NCI-H345 treated with DMSO at 0.1 percent for 48 hours (cell line): ENCODE data around the gene CEP131.

Experiments used
- DNase-seq: peaks from one replicate; lab custom pipeline; 2025; ENCODE audit not compliant: unreplicated experiment; lab: John Stamatoyannopoulos, UW

CEP131 gene

DNA sequence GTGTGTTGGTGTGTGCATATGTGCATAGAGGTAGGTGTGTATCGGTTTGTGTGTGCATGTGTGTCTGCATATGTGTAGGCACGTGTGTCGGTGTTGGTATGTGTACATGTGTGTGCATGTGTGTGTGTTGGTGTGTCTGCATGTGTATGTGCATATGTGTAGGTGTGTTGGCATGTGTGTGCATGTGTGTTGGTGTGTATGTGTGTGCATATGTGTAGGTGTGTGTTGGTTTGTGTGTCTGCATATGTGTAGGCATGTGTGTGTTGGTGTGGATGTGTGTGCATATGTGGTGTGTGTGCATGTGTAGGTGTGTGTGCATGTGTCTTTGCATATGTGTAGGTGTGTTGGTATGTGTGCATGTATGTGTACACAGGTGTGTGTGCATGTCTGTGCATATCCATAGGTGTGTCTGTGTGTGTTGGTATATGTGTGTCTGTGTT lies 52.9 kb downstream of the CEP131 start:
- no peak for DNase-seq

DNA sequence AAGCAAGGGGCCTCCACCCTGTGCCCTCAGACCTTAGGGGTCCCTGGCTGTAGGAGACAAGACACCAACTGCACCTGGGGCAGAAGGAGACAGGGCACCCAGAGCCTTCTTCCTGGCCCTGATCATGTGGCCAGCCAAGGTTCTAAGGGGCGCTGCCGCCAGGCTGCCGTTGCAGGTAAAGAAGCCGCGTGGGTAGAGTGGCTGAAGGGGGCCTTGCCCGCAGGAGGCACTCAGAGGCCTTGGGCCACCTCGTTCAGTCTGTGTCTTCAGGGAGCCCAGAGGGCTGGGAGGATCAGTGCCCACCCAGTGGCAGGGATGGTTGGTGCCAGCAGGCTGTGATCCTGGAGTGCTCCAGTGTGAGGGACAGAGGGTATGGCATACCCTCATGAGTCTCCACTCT lies 55.1 kb downstream of the CEP131 start:
- DNase-seq, result no peak

DNA sequence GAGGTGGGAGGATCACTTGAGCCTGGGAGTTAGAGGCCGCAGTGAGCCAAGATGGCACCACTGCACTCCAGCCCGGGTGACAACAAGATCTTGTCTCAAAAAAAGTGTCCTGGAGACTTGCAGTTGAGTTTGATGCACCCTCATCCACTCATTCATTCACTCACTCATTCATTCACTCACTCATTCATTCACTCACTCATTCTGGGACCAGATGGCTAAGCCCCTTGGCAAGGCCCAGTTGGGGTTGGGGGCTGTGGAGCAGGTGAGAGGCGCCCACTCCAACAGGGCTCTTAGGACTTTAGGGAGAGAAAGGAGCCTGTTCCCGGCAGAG lies 55.6 kb downstream of the CEP131 start:
- no peak for DNase-seq

DNA sequence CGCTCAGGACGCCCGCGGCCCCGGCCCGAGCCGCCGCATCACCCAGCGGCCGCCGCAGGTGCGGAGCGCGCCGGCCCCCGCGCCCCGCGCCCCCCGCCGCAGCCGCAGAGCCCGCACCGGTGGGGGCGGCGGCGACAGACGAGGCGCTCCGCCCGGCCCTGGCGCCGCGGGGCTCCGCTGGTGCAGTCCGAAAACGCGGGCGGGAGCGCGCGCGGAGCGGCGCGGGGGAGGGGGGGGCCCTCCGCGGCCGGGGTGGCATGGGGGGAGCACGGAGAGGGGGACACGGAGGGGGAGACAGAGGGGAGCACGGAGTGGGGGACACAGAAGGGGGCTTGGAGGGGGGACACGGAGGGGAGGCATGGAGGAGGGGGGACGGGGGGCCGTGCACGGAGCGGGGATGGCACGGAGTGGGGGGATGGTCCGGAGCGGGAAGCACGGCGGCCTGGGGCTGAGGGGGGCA lies 56.7 kb downstream of the CEP131 start, which contains the start of gene AATK:
AATK (minus strand) TSS at position 189 of the 460 bp plus-strand sequence. CDS start 229 bp downstream, outside the sequence.
- DNase-seq, result no peak

DNA sequence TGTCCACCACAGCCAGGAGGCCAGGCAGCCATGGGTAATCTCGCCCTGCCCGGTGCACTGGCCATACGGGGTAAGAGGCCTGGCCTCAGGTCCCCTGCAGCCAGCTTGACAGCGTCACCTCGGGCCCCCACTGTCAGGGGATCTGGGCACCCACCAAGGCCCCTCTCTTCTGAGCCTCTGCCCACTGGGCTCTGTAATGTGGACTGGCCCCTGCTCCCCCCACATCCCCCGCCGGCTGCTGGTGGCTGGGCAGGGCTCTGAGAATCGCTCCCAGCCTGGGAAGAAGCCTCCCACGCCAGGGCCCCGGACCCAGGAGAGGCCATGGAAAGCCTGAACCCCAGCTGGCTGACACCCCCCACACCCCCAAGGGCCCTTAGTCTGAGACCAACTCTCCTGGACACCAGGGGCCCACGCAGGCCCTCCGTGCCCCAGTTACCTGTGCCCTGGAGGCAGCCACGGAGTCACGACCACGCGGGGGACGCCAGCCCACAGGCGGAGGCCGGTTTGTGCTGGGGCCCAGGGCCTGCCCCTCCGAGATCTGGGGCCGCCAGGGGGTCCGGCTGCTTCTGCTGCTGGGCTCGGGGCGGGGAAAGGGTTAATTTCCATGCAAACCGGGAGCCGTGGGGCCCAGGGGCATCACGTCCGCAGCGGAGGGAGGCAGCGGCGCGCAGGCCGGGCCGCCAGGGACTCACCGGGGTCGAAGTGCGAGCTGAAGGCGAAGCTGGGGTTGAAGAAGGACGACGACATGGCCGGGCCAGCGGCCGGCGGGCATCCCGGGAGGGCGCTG lies 57.3 kb downstream of the CEP131 start, which contains the start of gene PVALEF:
PVALEF (plus strand) TSS at position 262 of the 787 bp plus-strand sequence. CDS start 15,720 bp downstream, outside the sequence.
- no peak for DNase-seq

DNA sequence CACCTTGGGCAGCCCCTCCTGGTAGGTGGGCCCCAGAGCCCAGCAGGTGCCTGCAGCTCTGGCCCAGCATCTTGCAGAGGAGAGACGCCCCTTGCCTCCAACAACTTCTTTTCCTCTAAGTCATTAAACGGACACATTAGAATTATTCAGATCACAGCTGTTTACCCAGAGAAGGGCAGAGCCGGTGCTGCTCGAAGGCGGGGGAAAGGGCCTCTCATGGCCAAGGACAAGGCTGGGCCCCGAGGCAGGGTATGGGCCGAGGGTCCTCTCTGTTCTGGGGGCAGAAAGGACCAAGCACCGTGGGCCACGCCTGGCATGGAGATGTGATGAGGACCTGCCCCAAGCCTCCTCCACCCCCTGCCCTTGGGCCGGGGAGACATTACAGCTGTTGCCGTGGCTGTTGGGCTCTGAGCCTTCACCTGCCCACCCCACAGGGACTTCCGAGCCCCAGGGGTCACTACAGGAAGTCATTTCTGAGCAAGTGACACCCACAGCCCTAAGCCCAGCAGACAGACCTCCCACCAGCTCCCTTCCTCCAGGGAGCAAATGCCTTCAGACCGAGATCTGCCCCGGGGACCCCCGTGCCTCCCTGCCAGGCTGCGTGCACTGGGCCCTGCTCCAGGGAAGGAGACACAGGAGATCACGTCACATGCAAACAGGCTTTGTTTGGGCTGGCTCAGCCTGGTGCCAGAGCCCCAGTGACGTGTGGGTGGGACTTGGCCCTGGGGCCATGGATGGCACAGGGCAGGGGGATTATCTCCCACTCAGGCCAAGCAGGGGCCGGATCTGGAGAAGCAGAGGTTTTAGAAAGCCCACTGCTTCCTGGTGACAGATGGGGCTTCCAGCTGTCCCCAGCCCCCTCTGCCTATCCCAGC lies 58.2 kb downstream of the CEP131 start:
- DNase-seq, result no peak

DNA sequence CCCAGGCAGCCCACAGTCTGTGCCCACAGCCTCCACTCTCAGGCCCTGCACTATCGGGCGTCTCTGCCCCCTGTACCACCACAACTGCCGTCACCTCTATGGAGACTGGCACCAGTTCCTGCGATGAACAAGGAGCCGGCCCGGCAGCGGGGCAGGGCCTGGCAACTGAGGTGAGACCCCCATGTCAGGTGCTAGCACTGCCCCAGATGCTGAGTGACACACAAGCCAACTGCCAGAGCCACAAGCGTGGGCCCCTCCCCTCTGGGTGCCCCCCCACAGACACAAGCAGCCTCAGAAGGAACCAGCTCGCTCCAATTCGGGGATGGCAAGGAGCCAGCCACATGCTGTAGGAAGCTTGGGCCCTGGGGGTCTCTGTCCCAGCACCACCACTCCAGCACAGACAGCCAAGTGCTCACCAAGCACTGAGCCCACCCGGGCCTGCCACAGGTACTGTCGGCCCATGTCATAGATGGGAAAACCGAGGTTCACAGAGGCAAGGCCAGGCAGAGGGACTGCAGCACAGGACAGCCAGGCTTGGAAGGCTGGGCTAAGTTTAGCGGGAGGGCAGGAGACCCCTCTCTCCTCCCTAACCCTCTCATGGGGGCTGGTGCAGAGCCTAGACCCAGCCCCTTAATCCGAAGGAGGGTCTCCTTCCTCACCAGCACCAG lies 58.9 kb downstream of the CEP131 start:
- DNase-seq, result no peak

DNA sequence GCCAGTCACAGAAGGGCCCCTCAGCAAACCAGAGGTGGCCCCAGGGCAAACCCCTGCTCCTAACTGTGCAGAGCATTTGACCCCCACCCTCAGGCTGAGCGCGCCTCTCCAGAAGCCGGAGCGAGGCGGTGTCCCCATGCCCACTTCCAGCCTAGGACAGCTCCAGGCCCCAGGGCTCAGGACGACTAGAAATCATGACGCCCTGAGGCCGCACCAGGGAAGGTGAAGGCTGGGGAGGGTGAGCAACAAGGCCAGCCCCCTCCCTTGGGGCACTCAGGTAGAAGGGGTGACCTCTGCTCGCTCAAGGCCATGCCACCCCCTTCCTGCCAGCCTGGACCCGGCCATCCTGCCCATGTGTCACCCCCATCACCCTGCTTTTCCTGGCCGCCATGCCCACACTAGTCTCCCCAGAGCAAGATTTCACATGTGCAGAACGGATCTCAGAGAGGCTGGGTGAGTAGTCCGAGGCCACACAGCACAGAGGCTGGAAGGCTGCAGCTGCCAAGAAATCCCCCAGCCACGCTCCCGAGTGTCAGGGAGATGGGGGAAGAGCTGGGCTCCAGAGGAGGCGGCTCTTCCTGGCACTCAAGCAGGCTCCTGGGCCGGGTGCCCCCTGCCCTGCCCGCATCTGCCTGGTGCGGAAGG lies 59.6 kb downstream of the CEP131 start:
- DNase-seq, result no peak

DNA sequence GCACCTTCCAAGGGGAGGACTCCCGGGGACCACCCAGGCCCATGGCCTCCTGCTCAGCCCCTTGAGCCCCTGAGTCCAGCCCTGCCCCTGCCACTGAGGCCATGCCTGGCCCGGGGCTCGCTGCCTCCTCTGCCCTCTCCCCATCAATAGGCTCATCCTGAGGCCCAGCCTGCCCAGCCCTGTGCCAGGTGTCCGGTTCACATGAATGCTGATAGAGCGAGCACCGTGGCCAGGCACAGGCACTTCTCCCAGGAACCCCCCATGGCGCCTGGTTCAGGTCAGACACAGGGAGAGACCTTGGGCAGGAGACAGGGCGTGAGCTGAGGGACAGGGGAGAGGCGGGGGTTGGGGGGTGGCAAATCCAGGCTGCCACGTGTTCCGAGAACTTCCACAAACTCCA lies 60.3 kb downstream of the CEP131 start:
- no peak for DNase-seq

DNA sequence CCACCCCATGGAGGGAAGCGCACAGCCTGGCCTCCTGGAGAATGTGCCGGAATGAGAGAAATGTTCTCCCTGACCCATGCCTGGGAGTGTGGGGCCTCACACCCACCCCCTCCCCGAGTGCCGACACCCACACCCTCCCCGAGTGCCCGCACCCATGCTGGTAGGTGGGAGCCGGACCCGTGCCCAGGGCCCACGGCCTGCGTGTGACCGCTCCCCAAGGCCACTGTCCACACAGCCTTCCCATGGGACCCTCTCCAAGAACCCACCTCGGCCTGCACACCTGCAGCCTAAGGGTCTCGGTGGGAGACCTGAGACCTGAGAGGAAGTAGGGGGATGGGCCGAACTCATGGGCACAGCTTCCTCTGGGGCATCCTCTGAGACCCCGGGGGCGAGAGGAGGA lies 60.8 kb downstream of the CEP131 start:
- DNase-seq, result no peak

DNA sequence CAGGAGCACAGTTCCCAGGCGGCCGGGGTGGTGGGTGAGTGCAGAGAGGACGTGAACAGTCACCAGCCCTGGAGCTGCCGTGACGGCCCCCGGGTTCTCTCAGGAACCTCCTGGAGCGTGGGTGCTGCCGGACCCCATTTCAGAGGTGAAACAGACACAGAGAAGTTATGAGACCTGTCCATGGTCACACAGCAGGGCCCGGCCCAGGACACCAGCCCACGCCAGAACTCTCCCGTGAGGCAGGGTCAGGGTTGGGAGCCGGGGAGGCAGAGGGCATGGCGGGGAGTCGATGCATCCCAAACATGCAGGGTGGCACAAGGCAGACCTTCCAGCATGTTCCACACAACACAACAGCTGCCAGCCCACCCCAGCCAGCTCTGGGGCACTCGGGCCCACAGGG lies 61.2 kb downstream of the CEP131 start:
- DNase-seq, result no peak

DNA sequence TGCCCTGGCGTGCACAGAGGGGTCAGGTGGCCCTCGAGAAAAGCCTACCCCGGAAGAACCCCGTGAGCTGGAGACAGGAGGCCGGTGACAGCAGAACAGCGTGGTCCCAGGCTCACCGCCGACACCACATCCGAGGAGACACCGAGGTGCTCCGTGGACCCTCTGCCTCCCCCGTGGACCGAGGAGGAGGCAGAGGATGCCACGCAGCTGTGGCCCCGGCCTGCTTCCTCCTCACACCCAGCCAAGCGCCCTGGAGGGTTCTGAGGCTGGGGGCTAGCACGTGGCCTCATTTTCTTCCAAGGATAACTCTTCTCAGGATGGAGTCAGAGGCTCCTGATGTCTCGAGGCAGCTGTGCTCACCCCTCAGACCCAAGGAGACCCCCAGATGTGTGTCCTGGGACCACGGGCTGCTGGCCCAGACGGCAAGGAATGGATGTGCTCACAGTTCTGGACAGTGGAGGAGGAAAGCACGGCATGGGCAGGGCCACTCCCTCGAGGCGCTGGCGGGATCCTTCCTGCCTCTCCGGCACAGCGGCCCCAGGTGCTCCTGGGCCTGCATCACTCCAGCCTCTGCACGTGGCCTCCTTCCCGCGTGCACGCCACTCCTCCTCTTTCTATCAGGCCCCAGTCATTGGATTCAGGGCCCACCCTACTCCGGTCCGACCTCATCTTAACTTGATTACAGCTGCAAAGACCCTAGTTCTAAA lies 61.9 kb downstream of the CEP131 start:
- DNase-seq, result no peak

DNA sequence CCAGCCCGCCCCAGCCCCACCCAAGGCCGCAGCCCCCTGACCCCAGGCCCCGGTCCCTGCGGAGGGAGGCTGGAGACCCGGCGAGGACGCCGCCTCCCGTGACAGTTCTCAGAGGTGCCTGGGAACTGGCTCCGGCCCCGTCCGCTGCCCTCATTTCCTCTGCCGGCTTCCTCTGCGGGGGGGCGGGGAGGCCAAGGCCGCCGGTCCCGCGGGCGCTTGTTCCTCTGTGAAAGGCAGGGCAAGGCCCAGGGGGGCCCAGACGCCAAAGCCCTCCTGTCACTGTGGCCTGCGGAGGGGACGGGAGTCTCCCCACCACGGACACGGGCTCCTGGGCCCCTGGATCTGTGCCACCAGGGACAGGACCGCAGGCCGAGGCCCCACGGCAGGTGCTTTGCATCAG lies 62.5 kb downstream of the CEP131 start:
- no peak for DNase-seq

DNA sequence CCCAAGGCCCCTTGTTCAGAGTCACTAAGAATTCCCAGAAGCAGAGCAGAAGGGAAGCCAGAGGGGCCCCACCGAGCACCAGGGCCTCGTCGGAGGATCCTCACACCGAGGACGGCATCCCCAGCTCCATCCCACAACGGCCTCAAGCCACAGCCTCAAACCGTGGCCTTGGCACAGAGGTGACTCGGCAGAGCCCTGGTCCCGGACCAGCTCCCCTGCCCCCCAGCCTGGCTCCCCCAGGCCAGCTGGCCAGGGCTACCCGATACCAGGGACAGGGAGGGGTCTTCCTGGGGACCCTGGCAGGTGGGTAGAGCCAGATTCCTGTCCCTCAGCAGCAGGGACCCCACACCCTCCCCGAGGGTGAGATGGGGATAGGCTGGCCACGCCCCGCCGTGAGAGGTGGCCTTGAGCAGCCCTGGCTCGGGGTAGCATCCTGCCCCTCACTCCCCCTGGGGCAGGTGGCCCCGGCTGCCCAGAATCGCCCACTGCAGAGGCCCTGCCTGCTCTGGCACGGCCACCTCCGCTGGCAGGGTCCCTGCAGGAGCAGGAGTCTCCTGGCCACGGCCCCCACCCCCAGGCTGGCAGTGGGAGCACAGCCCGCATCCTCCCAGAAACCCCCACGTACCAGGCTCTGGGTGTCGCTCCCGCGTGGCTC lies 63.0 kb downstream of the CEP131 start:
- DNase-seq, result no peak

DNA sequence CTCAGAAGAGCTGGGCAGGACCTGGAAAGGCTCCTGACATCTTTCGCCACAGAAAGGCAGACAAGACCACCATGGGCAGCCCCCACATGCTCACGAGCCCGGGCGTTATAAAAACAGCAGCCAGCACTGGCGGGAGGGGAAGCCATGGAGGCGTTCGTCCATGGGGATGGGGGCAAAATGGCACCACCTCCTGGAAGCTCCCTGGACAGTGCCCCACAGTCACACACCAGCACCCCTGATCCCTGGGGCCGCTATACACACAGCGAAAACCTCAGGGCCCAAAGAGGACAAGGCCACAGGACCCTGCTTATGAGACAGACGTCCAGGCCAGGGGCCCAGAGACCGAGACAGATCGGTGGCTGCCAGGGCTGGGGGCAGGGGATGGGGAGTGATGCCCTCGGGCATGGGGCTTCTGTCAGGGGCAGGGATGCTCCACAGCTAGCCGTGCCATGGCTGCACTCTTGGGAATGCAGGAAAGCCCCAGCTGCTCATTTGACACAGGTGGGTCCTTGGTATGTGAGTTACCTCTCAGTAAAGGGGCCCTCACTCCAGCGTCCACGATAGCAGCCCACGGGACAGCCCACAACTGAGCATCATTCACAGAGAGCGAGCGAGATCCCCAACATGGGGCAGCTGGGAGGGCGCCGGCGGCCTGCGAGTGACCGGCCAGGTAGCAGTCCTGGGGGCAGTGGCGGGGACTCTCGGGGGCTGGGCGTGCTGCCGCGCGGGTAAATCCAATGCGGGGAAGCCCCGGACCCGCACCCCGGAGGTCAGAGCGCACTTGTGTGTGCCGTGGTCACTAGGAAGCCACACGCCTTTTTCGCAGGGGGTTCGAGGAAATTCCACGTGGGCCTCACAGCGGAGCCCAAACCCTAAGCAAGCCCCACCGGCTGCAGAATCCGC lies 63.8 kb downstream of the CEP131 start:
- DNase-seq, result no peak

DNA sequence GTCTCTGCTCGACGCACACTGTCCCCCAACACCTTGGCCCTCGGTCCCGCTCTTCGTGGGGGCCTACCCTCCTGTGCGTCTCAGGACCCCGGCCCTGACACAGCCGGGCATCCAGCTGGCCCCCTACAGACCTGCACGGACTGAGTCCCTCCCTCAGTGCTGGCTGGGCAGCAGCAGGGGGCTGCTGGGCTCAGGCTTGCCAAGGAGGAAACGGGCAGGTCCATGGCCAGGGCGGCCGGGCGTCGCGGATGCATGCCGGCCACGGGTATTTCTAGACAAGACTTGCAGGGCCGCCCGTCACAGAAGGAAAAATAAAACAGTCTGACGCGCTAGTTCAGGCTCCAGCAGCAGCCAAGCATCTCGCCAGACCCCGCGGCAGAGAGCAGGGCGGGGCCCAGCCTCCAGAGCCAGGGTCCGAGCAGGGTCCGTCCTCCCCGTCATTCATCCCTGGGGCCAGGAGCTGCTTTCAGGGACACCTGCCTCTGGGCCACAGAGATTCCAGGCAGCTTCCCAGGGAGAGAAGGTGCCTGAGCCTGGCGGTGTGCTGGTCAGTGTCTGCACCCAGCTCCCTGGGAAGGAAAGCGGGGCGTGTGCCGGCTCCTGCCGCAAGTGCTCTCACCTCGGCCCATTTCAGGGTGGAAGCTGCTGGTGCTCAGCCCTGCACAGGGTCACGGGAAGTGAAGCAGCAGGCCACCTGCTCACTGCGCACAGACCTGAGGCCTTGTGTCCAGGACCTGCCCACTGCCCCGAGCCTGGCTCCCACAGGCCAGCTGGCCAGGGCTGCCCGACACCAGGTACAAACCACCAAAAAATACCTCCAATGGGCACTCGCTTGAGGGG lies 64.7 kb downstream of the CEP131 start:
- no peak for DNase-seq

DNA sequence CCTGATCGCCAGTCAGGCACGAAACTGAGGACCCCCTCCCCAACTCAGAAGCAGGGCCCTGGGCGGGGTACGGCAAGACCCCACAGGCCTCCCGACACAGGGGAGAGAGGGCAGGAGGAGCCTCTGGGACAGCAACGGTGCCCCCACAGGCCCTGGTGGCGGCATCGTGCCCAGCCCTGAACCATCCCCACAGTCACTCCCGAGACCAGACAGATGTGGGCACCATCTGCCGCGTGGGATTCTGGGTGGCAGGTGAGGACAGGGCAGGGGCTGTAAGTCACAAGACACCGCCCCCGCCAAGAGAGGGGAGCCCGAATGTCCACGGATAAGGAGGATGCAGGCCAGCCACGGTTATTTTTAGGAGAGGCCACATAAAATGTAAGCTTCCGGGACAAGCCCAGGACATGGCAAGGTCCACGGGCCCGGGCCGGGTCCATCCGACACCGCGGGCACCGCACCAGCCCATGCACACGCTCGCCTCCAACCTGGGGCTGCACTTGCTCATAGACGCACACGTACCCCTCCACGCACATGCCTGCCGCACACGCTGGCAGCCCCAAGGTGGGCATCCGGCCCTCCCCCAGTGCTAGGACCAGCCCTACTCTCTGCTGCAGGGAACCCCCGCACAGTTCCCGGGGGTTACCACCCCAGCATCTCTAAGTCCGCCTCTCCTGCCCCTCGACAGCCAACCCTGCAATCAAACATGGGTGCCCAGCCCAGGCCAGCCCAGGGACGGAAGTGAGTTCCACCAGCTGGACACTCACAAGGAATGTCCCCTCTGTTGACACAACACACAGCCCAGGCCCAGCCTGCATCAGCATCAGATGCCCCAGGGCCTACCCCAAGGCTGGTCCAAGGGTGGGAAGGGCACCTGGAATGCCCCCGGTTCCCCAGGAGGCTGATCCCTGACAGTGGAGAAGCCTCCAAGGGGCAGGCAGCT lies 65.6 kb downstream of the CEP131 start:
- DNase-seq, result no peak
